Stimulated activated CD8-positive, alpha-beta memory T cell treated with anti-CD3 and anti-CD28 coated beads, Interleukin-4, amount 100 ng/mL, for 1 hour (primary cell): ENCODE results near the gene ACOT12.
A peak's percentile ranks its signal among the peaks of the same experiment; 100 is the strongest.
"Not testable (repeated sequence)": the region's sequence is repeated elsewhere in the genome, so short reads cannot be mapped to it uniquely, and the experiment has no call there.

Source experiments
- DNase-seq, 2 donors: peaks; one replicate each; pipeline ENCODE4 v3.0.0-alpha.2; 2020; ENCODE audit warnings: low read depth in 2 of 2, low spot score in 1 of 2

Gene ACOT12

DNA sequence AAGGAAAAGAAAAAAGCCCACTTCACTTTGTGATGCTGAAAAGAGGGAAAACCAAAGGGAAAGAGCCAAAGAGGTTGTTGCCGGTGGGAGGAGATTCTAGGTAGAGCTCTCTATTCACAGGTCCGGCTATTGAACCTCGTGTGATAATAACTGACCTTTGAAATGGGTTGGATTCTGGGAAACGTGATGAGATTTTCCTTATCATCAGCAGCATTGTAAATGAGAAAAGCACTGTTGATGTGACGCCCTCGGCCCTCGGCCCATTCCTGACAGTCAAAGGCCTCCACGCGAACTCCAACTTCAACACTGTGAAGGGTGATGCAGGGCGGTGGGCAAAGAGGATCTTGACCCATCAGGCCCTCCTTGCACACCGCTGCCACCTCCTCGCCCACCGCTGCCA, 49.2 kb downstream of the ACOT12 start:
- no peak for DNase-seq

DNA sequence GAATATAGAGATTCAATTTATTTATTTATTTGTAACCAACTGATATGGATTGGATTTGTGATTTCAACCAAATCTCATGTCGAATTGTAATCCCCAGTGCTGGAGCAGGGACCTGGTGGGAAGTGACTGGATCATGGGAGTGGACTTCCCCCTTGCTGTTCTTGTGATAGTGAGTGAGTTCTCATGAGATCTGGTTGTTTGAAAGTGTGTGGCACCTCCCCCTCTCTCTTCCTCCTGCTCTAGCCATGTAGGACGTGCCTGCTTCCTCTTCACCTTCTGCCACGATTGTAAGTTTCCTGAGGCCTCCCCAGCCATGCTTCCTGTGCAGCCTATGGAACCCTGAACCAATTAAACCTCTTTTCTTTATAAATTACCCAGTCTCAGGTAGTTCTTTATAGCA, 55.7 kb downstream of the ACOT12 start:
- not testable (repeated sequence) for DNase-seq

- no peak for DNase-seq
Observed at GRCh38 chr5:81337803-81338202, 56.1 kb downstream of the ACOT12 start.

- no peak for DNase-seq
Observed at GRCh38 chr5:81336556-81336955, 57.4 kb downstream of the ACOT12 start.

DNA sequence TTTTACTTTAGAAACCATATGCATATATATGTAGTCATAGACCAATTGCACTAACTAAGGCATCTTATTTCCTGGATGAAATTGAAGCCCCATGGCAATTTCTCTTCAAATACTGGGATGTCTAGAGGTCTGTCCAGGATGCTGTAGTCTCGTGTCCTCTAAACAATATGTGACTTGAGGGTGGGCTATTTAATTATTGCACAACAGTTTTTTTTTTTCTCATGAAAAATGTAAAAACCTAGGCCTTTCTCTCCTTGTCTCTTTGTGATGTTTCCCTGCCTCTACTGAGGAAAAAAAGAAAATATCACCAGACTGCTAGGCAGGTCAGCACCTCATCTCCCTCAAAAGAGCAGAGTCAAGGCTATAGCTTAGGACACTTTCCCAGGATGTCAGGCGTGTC, 58.0 kb downstream of the ACOT12 start:
- DNase-seq: no peak

DNA sequence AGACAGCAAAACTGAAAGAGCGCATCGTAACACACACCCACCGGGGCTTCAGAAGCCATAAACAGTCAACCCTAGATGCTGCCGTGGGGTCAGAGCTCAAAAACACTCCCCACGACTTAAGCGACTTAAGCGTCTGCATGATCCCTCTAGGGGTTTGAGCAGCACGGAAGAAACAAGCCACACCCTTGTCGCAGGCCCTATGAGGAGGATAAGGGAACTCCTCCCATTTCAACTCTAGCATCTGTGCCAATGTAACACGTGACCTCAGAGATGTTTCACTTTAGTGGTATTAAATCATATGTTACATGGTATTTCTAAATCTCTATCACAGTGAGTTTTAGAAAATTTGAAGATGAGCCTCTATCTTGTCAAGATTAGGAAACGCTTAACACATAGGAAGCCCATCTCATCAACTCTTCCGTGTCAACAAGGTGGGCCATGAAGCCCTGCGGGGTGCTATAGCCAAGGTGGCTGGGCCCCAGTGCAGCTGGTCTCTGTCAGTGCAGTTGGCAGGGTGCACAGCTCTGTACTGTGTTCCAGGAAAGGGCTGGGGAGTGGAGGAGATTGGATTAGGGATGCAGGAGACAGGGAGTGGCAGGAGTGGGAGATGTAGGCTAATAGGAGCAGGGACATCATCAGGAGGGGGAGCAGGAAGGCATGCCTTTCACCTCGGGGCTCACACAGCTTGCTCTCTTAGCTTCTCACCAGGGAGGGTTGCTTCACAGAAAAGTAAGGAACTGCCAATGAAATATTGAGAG, 59.5 kb downstream of the ACOT12 start:
- no peak for DNase-seq

GRCh38 chr5:81326554-81326953, 67.4 kb downstream of the ACOT12 start:
- no peak for DNase-seq

DNA sequence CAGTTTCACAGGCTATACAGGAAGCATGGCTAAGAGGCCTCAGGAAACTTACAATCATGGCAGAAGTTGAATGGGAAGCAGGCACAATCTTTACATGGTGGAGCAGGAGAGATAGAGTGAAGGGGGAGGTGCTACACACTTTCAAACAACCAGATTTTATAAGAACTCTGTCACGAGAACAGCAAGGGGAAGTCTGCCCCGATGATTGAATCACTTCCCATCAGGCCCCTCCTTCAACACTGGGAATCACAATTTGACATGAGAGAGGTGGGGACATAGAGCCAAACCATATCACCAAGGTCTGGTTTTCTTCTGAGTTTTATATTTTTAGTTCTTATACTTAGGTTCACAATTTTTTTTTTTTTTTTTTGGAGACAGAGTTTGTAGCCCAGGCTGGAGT, 76.4 kb downstream of the ACOT12 start:
- no peak for DNase-seq

- DNase-seq: no peak
Observed at GRCh38 chr5:81316571-81316970, 77.4 kb downstream of the ACOT12 start.

DNA sequence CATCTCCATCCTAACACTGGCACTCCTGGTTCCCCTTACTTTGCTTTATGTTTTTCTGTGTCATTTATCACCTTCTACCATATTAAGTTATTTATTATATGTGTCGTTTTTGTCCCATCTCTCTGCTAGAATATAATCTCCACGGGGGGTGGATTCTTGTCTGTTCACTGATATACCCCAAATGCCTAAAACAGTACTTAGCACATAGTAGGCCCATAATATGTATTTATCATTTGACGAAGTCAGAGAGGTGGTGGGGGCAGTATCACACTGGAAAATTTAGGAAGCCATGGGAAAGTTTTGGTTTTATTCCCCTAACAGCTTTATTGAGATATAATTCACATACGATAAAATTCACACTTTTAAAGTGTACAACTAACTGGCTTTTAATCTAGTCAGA, 78.1 kb downstream of the ACOT12 start:
- no peak for DNase-seq

DNA sequence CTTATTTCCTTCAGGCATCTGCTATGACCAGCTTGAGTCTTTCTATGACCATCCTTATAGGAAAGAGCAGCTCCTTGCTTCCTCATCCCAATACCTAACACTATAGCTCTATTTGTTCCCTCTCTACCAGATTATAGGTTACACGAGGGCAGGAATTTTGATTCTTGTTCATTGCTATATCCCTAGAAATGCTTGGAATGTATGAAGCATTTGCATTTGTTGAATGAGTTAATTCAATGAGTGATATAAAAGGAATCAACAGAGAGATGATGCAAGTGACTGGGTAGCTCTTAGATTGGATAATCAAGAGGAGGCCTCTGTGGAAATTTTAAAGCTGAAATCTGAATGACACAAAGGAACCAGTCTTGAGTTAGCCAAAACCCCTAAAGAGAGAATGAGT, 78.6 kb downstream of the ACOT12 start:
- DNase-seq: no peak

GRCh38 chr5:81314581-81314980, 79.4 kb downstream of the ACOT12 start:
- DNase-seq: no peak

DNA sequence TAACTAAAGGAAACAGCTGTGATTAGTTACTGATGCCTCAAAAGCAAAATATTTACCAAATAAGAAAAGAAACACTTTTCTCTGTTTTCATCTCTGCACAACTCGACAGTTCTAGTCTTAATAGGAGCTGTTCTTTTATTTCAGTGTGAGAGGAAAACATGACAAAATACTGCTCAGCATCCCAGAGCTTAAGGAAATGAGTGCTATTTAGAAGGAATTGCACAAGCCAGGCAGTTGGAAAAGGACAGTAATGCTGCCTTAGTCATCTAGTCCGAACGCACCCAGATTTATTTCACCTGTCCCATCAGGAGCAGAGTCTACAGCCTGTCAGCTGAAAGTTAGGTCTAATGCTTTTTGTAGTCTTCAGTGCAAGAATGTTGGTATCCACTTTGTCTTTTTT, 80.2 kb downstream of the ACOT12 start:
- no peak for DNase-seq

- DNase-seq: no peak
Observed at GRCh38 chr5:81313278-81313677, 80.7 kb downstream of the ACOT12 start.

DNA sequence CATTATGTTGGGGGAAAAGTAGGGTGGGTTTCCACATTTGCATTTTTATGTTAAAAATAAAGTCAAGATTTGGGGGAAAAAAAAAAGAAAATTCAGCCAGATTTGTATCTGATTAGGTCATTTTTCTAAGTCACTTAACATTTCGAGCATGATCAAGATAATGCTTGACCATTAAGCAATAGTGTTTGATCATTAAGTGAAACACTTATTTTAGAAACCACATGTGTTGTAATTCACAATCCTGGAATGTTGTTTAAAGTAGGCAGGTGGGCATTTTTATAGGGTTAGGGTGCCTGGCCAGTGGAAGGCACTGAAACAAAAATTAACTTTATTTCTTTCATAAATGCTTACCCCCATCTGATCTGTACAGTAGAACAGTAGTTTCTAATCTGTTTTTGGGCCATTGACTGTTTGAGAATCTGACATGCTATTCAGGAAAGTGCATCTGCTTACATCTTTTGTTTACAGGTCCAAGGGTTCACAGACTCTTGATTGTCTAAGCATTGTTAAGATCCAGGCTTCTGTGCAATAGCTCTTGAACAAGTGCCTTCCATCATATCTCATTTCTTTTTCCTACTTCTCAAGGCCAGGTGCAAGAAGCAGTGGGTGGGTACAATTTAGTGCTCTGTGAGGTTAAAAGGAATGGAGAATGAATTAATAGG, 83.4 kb downstream of the ACOT12 start:
- no peak for DNase-seq

DNA sequence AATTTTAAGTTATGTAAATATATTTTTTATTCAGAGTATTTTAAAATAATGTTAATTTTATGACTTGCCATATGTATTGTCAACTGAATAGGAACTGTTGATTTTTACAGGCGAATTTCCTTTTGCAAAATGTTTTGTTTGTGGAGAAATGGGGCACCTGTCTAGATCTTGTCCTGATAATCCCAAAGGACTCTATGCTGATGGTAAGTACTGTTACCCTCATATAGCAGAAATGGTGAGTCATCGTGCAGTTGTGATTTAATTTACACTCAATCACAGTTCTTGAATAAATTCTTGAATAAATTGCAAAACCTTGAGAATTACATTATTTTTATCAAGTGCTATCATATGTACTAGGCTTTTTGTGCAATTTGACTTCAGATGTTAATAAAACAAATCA, 85.1 kb downstream of the ACOT12 start:
- DNase-seq: no peak

- DNase-seq: no peak
Observed at GRCh38 chr5:81305785-81306184, 88.1 kb downstream of the ACOT12 start.

GRCh38 chr5:81303563-81303962, 90.4 kb downstream of the ACOT12 start:
- DNase-seq: no peak

- no peak for DNase-seq
Observed at GRCh38 chr5:81302596-81302995, 91.3 kb downstream of the ACOT12 start.

DNA sequence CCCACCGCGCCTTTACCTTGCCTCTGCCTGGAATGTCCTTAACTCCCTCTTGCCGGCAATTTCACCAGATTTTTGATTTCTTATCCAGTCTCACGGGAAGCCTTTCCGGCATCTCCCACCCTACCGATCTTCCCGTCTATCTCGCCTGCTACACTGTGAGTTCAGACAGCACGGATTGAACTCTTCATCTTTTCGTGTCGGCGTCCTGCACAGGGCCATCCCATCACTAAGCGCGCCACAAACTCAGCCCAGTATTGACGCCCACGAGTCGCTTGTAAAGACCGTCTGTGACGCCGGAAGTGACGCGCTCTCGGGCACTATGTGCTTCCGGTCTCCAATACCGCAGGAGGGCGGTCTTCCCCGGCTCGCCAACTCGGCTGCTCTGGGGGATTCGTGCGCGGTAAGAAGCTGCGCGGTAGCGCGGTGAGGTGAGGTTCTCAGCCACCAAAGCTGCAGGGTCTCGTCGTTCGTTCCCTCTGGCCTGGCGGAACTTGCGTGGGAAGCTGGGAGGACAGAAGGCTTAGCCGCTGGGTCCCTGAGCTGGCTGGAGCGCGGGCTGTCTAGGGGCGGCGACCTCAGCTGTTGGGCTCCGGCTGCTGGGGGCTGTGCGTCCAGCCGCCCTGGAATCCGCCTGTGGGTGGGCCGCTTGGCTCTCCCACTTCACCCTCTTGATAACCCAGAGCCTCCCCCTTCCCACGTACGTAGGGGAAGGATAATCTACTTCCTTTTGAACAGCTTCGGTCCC, 92.5 kb downstream of the ACOT12 start, which contains the start of gene ZCCHC9:
TSS of gene ZCCHC9 (plus strand) at position 317 of the 745 bp plus-strand sequence. CDS start 3,171 bp downstream, outside the sequence.
- DNase-seq: peak; percentile 84 to 90

GRCh38 chr5:81300921-81301270, 93.0 kb downstream of the ACOT12 start:
- no peak for DNase-seq

GRCh38 chr5:81297531-81297930, 96.4 kb downstream of the ACOT12 start:
- no peak for DNase-seq
